ENCODE data around the gene SMIM10L2A. TPM values are rescaled to one million over a fixed set of nuclear protein-coding genes. Genes with fewer than 3 reads are reported as not detected.

The SMIM10L2A gene
- polyA plus RNA-seq, 3 donors = not detected

DNA sequence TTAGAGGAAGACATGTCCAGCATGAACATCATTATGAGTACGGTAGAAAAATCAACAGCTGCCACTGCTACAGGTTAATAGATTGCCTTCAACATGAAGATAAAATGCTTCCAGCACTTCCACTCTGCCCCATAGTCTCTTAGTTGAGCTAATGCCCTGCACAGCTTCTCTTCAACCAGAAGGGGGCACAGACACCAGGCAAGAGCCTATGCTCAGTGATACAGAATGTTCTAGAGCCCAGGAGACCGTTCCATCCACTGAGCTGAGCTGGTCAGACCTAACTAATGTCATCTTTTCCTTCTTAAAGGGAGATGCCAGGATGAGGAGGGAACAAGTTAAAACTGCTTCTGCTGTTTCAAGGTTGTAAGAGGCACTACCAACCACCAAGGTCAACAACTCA, 42.2 kb downstream of the SMIM10L2A start:
- Mint-ChIP-seq H3K4me1 (no peaks in the 10 kb centered on the region), H3K36me3 (no peaks in the 10 kb centered on the region), H3K27me3 (ENCODE audit: low read depth in 3 of 3) (peaks cover 3 to 11% (median 5%) of the 10 kb centered on the region in 3 donors), H3K9me3 (peaks cover 0 to 4% (median 0%) of the 10 kb centered on the region in 7 donors), H3K27ac (no peak overlapping the region), H3K4me3 (no peak overlapping the region)
- H3K27ac ChIP-seq (ENCODE audit: low read depth in 1 of 2, low read length in 2 of 2) = no peak overlapping the region
- H3K4me1 ChIP-seq (ENCODE audit: control insufficient read depth in 1 of 2, insufficient read depth in 2 of 2, low read length in 2 of 2) = no peaks in the 10 kb centered on the region
- no peak overlapping the region for H3K9ac ChIP-seq (ENCODE audit: insufficient read depth, low read length, poor library complexity, severe bottlenecking)
- intact Hi-C loops (cut with micrococcal nuclease) = no loop called here
- H3K79me2 ChIP-seq (ENCODE audit: insufficient read depth, low read length) = no peaks in the 10 kb centered on the region
- TF ChIP-seq, protein P1, sequence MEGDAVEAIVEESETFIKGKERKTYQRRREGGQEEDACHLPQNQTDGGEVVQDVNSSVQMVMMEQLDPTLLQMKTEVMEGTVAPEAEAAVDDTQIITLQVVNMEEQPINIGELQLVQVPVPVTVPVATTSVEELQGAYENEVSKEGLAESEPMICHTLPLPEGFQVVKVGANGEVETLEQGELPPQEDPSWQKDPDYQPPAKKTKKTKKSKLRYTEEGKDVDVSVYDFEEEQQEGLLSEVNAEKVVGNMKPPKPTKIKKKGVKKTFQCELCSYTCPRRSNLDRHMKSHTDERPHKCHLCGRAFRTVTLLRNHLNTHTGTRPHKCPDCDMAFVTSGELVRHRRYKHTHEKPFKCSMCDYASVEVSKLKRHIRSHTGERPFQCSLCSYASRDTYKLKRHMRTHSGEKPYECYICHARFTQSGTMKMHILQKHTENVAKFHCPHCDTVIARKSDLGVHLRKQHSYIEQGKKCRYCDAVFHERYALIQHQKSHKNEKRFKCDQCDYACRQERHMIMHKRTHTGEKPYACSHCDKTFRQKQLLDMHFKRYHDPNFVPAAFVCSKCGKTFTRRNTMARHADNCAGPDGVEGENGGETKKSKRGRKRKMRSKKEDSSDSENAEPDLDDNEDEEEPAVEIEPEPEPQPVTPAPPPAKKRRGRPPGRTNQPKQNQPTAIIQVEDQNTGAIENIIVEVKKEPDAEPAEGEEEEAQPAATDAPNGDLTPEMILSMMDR (IDR thresholded peaks at IDR 0.05) = peak; percentile 37
- no peaks in the 10 kb centered on the region for H4K20me1 ChIP-seq (ENCODE audit: insufficient read depth, low read length)
- no peak overlapping the region for H3K4me3 ChIP-seq (replicated peaks in 1 of 3; ENCODE audit: low read depth in 2 of 3, low read length in 3 of 3)
- H2AFZ ChIP-seq (ENCODE audit: insufficient read depth, low read depth, low read length, poor library complexity, severe bottlenecking) = no peak overlapping the region
- peak in 1 of 3 donors; percentile 5 for DNase-seq
- no peaks in the 10 kb centered on the region for H3K9me3 ChIP-seq (replicated peaks in 1 of 2; ENCODE audit: control insufficient read depth in 1 of 2, insufficient read depth in 1 of 2, low read length in 2 of 2)
- no peak overlapping the region for H3K4me2 ChIP-seq (replicated peaks; ENCODE audit: extremely low read depth, low read length, poor library complexity, severe bottlenecking)
- no peaks in the 10 kb centered on the region for H3K27me3 ChIP-seq (ENCODE audit: control insufficient read depth in 2 of 2, insufficient read depth in 2 of 2, low read length in 2 of 2)
- no CpG with 5 or more reads among the region's 2 CpGs for WGBS (ENCODE audit: insufficient coverage)
- H3K36me3 ChIP-seq (replicated peaks in 1 of 2; ENCODE audit: control insufficient read depth in 1 of 2, insufficient read depth in 2 of 2, low read length in 2 of 2) = no peaks in the 10 kb centered on the region

DNA sequence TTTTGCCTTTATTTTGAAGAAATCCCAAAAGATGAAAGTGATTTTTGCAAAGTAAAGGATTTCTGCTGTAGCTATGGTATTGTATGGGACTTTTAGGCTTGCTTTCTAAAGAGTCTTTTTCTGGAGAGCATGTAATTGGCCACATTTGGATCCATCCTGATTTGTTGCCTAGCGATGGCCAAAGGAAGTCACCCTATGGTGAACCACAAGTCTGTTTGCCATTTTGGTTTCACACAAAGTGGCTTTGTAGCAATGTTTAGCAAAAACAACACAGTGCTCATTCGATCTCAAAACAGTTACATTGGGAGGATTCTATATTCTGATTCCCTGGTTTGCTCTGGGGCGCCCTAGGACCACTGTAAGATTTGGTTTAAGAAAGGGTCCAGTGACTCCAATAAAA, 54.6 kb downstream of the SMIM10L2A start:
- TF ChIP-seq, protein P1 (IDR thresholded peaks at IDR 0.05) = no peak
- no peak overlapping the region for H3K27ac ChIP-seq (ENCODE audit: low read depth in 1 of 2, low read length in 2 of 2)
- WGBS (ENCODE audit: insufficient coverage) = no CpG with 5 or more reads among the region's 3 CpGs

More for the DNA sequence above, 54.6 kb downstream of the SMIM10L2A start:
- H3K4me1 Mint-ChIP-seq = no peaks in the 10 kb centered on the region
- DNase-seq = no peak
- no peaks in the 10 kb centered on the region for H3K9me3 ChIP-seq (replicated peaks in 1 of 2; ENCODE audit: control insufficient read depth in 1 of 2, insufficient read depth in 1 of 2, low read length in 2 of 2)
- no peak overlapping the region for H2AFZ ChIP-seq (ENCODE audit: insufficient read depth, low read depth, low read length, poor library complexity, severe bottlenecking)
- no peak overlapping the region for H3K4me2 ChIP-seq (replicated peaks; ENCODE audit: extremely low read depth, low read length, poor library complexity, severe bottlenecking)
- H3K27ac Mint-ChIP-seq = no peak overlapping the region
- peaks cover 0 to 1% (median 0%) of the 10 kb centered on the region in 7 donors for H3K9me3 Mint-ChIP-seq
- no peaks in the 10 kb centered on the region for H3K36me3 Mint-ChIP-seq
- no peak overlapping the region for H3K4me3 Mint-ChIP-seq
- H3K27me3 ChIP-seq (ENCODE audit: control insufficient read depth in 2 of 2, insufficient read depth in 2 of 2, low read length in 2 of 2) = peaks cover 0 to 10% of the 10 kb centered on the region in 2 donors
- intact Hi-C loops (cut with micrococcal nuclease) = loop anchor here in 1 of 2 donors (10.0 kb wide), 1 partner anchor 118 kb away; no protein-coding TSS in a partner anchor
- no peaks in the 10 kb centered on the region for H4K20me1 ChIP-seq (ENCODE audit: insufficient read depth, low read length)
- H3K4me1 ChIP-seq (ENCODE audit: control insufficient read depth in 1 of 2, insufficient read depth in 2 of 2, low read length in 2 of 2) = no peaks in the 10 kb centered on the region
- no peaks in the 10 kb centered on the region for H3K36me3 ChIP-seq (replicated peaks in 1 of 2; ENCODE audit: control insufficient read depth in 1 of 2, insufficient read depth in 2 of 2, low read length in 2 of 2)
- no peaks in the 10 kb centered on the region for H3K79me2 ChIP-seq (ENCODE audit: insufficient read depth, low read length)
- no peak overlapping the region for H3K9ac ChIP-seq (ENCODE audit: insufficient read depth, low read length, poor library complexity, severe bottlenecking)
- H3K4me3 ChIP-seq (replicated peaks in 1 of 3; ENCODE audit: low read depth in 2 of 3, low read length in 3 of 3) = no peak overlapping the region
- peaks cover 2 to 8% (median 8%) of the 10 kb centered on the region in 3 donors for H3K27me3 Mint-ChIP-seq (ENCODE audit: low read depth in 3 of 3)
